GM20431 (cell line): ENCODE measurements around the gene OCA2.

Source experiments
- in situ Hi-C: fragments of 300-500 bp; cut with MseI, MboI; formaldehyde crosslinking; loops from one replicate; pipeline ENCODE4 v1.15.0; 2020; ENCODE audit warnings: low sequenced_read_pairs; ENCODE audit not compliant: unreplicated experiment

Gene OCA2

GRCh38 chr15:28027714-28028076, 71.4 kb downstream of the OCA2 start:
- in situ Hi-C loops, result no loop called here

GRCh38 chr15:28026764-28027713, 72.1 kb downstream of the OCA2 start:
- in situ Hi-C loops, result no loop called here

- in situ Hi-C loops, result no loop called here
Measured at GRCh38 chr15:28026221-28026620, 72.9 kb downstream of the OCA2 start.

- in situ Hi-C loops, result no loop called here
Measured at GRCh38 chr15:28025413-28025812, 73.7 kb downstream of the OCA2 start.

GRCh38 chr15:28024889-28025250, 74.2 kb downstream of the OCA2 start:
- in situ Hi-C loops, result no loop called here

- in situ Hi-C loops, result no loop called here
Measured at GRCh38 chr15:28023933-28024888, 74.9 kb downstream of the OCA2 start.

- in situ Hi-C loops, result no loop called here
Measured at GRCh38 chr15:28023422-28023821, 75.7 kb downstream of the OCA2 start.

GRCh38 chr15:28022961-28023360, 76.2 kb downstream of the OCA2 start:
- in situ Hi-C loops, result no loop called here

- in situ Hi-C loops, result no loop called here
Measured at GRCh38 chr15:28022181-28022580, 76.9 kb downstream of the OCA2 start.

GRCh38 chr15:28021281-28022039, 77.7 kb downstream of the OCA2 start:
- in situ Hi-C loops, result no loop called here

- in situ Hi-C loops, result no loop called here
Measured at GRCh38 chr15:28020644-28021043, 78.5 kb downstream of the OCA2 start.

- in situ Hi-C loops, result no loop called here
Measured at GRCh38 chr15:28019594-28020309, 79.4 kb downstream of the OCA2 start.

GRCh38 chr15:28018291-28019044, 80.6 kb downstream of the OCA2 start:
- in situ Hi-C loops, result no loop called here

GRCh38 chr15:28017423-28017924, 81.6 kb downstream of the OCA2 start:
- in situ Hi-C loops, result no loop called here

- in situ Hi-C loops, result no loop called here
Measured at GRCh38 chr15:28015855-28016254, 83.3 kb downstream of the OCA2 start.

GRCh38 chr15:28014623-28015200, 84.4 kb downstream of the OCA2 start:
- in situ Hi-C loops, result no loop called here

- in situ Hi-C loops, result no loop called here
Measured at GRCh38 chr15:28013976-28014375, 85.1 kb downstream of the OCA2 start.

GRCh38 chr15:28013480-28013879, 85.6 kb downstream of the OCA2 start:
- in situ Hi-C loops, result no loop called here
